Astrocyte of the cerebellum (primary cell): ENCODE results near the gene PCGF1.

ENCODE experiments used
- DNase-seq: peaks from one replicate; pipeline ENCODE4 v3.0.0-alpha.2; 2011; ENCODE audit warnings: low read depth
- H3K4me3 ChIP-seq: 2 replicates; pipeline ENCODE4 v1.5.1; 2011; ENCODE audit warnings: mild to moderate bottlenecking, low read depth, low read length, moderate library complexity
- CTCF ChIP-seq: IDR thresholded peaks from 2 replicates; pipeline ENCODE4 v1.5.1; 2012; ENCODE audit warnings: low read length, low read depth, moderate library complexity, mild to moderate bottlenecking; ENCODE audit errors: missing control alignments
- in situ Hi-C: cut with HindIII; loops from 2 replicates; pipeline ENCODE4 v1.10.0; 2017; ENCODE audit warnings: low sequenced_read_pairs

The PCGF1 gene

DNA sequence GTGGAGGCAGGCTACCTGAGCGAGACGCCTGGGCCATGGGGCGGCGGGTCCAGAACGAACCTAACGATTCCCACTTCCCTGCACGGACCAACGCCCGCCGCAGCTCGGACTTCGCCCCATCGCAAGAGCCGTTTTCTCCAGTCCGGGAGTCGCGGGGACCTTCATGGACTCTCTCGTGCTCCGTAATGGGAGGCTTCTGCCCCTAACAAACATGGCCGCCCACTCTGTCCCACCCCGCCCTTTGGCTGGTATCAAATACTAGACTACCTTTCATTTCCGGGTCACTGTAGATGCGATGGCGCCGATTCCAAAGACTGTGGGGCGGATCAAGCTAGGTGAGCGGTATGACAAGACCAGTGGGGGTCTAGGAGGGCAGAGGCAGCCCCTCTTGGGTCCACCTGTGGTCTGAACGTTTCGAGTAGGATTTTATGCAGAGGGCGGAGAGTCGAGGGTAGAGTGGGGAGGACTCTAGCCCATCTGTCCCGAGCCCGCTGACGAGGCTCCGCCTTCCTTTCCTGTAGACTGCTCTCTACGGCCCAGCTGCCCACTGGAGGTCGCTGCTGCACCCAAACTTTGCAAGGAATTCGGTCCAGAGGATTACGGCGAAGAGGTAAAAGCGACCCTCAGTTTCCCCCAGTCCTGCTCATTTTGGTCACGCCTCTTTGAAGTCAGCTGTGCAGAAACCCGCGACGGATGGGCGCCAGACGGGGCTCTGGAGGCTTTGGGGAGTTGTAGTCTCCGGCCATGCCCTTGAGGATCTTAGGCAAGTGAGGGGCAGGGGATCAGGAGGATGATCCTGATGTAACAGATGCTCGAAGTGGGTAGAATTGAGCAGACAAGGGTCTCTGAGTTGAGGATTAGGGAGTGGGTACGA is 24.5 kb downstream of the PCGF1 start, which contains the start of the genes CCDC142 and TTC31:
TSS of gene CCDC142 (minus strand) at position 198 of the 874 bp plus-strand sequence. CDS start at position 37, 161 bp downstream.
TSS of gene TTC31 (plus strand) at position 281 of the 874 bp plus-strand sequence. CDS start at position 296, 15 bp downstream.
- H3K4me3 ChIP-seq: peak within 1 kb of the TSS; percentile 94
- in situ Hi-C loops: no loop called here
- DNase-seq: peak; percentile 87
- peak; percentile 92 for TF ChIP-seq CTCF

DNA sequence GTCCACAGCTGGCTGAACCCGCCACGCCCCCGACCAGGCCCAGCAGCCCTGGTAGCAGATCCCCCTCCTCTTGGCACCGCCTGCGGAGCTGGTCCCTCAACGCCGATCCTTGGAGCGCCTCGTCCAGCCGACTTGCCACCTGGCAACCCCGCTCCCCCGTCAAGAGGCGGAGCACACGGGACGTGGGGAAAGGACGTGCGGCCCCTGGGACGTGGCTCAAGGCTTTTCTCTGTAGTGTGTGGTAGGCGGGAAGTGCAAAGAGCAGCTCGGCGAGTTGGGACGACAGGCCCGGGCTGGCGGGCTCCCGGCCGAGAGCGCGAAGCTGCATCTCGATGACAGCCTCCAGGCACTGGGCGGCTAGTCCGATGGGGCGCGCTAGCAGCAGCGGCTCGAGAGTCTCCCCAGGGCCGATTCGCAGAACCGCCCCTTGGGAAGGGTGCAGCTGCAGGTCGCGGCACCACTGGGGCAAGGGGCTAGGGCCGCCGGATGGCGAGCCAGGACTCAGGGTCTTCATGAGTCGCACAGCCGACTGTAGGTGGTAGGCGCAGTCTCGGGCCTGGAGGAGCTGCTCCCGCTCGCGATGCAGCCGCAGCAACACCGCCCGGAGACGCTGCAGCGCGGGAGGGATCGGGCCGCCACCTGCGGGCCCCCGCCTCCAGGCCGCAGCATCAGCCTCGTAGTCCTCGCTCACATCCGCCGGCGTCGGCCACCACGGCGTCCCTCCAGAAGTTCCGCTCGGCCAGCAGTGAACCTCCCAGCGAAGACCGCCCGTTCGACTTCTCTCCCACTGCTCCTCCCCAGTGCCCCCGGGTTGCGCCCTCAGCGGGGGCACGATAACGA is 25.3 kb downstream of the PCGF1 start:
- in situ Hi-C loops: no loop called here
- H3K4me3 ChIP-seq: peak overlapping the region; percentile 94
- no peak for DNase-seq
- no peak for TF ChIP-seq CTCF

DNA sequence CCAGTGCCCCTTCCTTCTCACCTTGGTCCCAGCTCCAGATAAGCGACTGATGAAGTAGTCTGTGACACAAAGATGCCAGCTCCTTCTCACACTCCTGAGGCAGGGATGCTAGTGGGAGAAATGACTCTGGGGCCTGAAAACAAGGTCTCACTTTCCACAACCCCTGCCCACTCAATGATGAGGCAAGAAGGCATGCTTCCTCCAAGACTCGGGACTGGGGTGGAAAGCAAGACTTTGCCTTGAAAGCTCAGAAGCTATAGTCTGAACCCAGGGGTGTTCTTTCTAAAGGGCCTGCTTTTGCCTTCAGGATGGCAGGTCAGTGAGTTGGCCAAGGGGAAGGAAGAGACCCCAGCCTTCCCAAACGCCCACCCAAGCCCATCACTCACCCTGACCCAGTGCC is 26.1 kb downstream of the PCGF1 start:
- H3K4me3 ChIP-seq: peak overlapping the region; percentile 94
- in situ Hi-C loops: no loop called here
- TF ChIP-seq CTCF: no peak
- no peak for DNase-seq

GRCh38 chr2:74474899-74475298 is 32.6 kb downstream of the PCGF1 start:
- H3K4me3 ChIP-seq: no peak overlapping the region
- TF ChIP-seq CTCF: peak; percentile 17
- no peak for DNase-seq
- in situ Hi-C loops: no loop called here

DNA sequence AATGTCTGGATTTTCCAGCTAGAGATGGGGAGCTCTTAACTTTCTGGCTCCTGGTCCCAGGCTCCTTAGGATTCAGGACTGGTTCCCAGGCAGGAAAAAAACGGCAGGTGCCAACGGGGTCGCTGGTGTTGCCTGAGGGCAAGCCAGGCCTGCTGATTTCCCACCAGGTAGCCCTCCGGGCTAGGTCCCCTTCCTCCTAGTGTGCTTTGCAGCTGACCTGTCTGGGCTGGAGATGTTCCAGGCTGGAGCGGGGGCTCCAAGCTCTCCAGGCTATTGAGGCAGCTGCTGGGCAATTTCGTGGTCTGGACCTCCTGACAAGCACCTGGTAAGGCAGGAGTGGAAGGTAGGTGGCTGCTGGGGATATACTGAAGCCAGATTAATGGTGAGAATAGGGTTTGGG is 33.0 kb downstream of the PCGF1 start:
- no peak for TF ChIP-seq CTCF
- in situ Hi-C loops: no loop called here
- no peak for DNase-seq

DNA sequence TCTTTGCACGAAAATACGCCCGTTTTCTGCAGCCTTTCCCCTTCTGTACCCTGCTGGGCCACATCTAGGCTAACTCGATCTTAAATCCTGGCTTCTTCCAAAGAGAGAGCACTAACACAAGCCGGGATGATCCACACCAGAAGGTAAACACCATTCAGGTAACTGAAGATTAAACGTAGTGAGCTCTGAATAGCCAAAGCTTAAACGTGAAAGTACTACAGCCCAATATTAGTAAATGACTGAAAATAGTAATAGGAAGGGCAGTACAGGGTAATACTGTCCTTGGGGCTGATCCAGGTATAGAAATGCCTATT is 34.6 kb downstream of the PCGF1 start:
- peak overlapping the region; percentile 70 for H3K4me3 ChIP-seq
- TF ChIP-seq CTCF: no peak
- in situ Hi-C loops: no loop called here
- no peak for DNase-seq

More for the DNA sequence above, 33.0 kb downstream of the PCGF1 start:
- H3K4me3 ChIP-seq: no peak overlapping the region
